Measurements from ENCODE around the gene TMEM97.

TMEM97 gene

GRCh38 chr17:28315846-28316705 is 2.9 kb upstream of the TMEM97 start:
- no peak for FAIRE-seq
- no peak for DNase-seq (ENCODE audit: extremely low spot score, insufficient read length, low read depth)

- FAIRE-seq = no peak
- no peak for DNase-seq (ENCODE audit: extremely low spot score, insufficient read length, low read depth)
Measured at GRCh38 chr17:28317099-28317965, 1.7 kb upstream of the TMEM97 start.

- no peak for FAIRE-seq
- DNase-seq (ENCODE audit: extremely low spot score, insufficient read length, low read depth) = no peak
Measured at GRCh38 chr17:28317966-28318758, 838 bp upstream of the TMEM97 start.

- FAIRE-seq = no peak
Measured at GRCh38 chr17:28319598-28319935, 567 bp downstream of the TMEM97 start.

GRCh38 chr17:28320215-28321061 is 1.4 kb downstream of the TMEM97 start:
- DNase-seq (ENCODE audit: extremely low spot score, insufficient read length, low read depth) (no peak), FAIRE-seq (no peak)

More at GRCh38 chr17:28319598-28319935, 567 bp downstream of the TMEM97 start:
- DNase-seq (ENCODE audit: extremely low spot score, insufficient read length, low read depth) = no peak

- DNase-seq (ENCODE audit: extremely low spot score, insufficient read length, low read depth) (no peak), FAIRE-seq (no peak)
Measured at GRCh38 chr17:28324267-28324745, 5.3 kb downstream of the TMEM97 start.

GRCh38 chr17:28324781-28325180 is 5.8 kb downstream of the TMEM97 start:
- DNase-seq (ENCODE audit: extremely low spot score, insufficient read length, low read depth) (no peak), FAIRE-seq (no peak)

GRCh38 chr17:28325211-28325610 is 6.2 kb downstream of the TMEM97 start:
- DNase-seq (ENCODE audit: extremely low spot score, insufficient read length, low read depth) (no peak), FAIRE-seq (no peak)

- FAIRE-seq (no peak), DNase-seq (ENCODE audit: extremely low spot score, insufficient read length, low read depth) (no peak)
Measured at GRCh38 chr17:28326114-28326513, 7.1 kb downstream of the TMEM97 start.

GRCh38 chr17:28327031-28327607 is 8.1 kb downstream of the TMEM97 start:
- peak; percentile 36 for FAIRE-seq
- DNase-seq (ENCODE audit: extremely low spot score, insufficient read length, low read depth) = no peak

GRCh38 chr17:28327709-28328108 is 8.7 kb downstream of the TMEM97 start:
- FAIRE-seq (no peak), DNase-seq (ENCODE audit: extremely low spot score, insufficient read length, low read depth) (no peak)

- no peak for FAIRE-seq
- no peak for DNase-seq (ENCODE audit: extremely low spot score, insufficient read length, low read depth)
Measured at GRCh38 chr17:28328325-28328724, 9.3 kb downstream of the TMEM97 start.

GRCh38 chr17:28330671-28331070 is 11.7 kb downstream of the TMEM97 start:
- no peak for FAIRE-seq
- DNase-seq (ENCODE audit: extremely low spot score, insufficient read length, low read depth) = no peak

GRCh38 chr17:28331891-28332420 is 13.0 kb downstream of the TMEM97 start:
- no peak for DNase-seq (ENCODE audit: extremely low spot score, insufficient read length, low read depth)
- FAIRE-seq = no peak

GRCh38 chr17:28333083-28333746 is 14.2 kb downstream of the TMEM97 start:
- FAIRE-seq = no peak
- DNase-seq (ENCODE audit: extremely low spot score, insufficient read length, low read depth) = no peak

GRCh38 chr17:28334171-28334570 is 15.2 kb downstream of the TMEM97 start:
- DNase-seq (ENCODE audit: extremely low spot score, insufficient read length, low read depth) (no peak), FAIRE-seq (no peak)

- DNase-seq (ENCODE audit: extremely low spot score, insufficient read length, low read depth) = no peak
- FAIRE-seq = no peak
Measured at GRCh38 chr17:28334666-28335200, 15.7 kb downstream of the TMEM97 start.

Data from GM18507 (cell line).